ENCODE measurements around the gene ANKS1B.
"Not testable (repeated sequence)": the region's sequence is repeated elsewhere in the genome, so short reads cannot be mapped to it uniquely, and the experiment has no call there.

Gene ANKS1B

DNA sequence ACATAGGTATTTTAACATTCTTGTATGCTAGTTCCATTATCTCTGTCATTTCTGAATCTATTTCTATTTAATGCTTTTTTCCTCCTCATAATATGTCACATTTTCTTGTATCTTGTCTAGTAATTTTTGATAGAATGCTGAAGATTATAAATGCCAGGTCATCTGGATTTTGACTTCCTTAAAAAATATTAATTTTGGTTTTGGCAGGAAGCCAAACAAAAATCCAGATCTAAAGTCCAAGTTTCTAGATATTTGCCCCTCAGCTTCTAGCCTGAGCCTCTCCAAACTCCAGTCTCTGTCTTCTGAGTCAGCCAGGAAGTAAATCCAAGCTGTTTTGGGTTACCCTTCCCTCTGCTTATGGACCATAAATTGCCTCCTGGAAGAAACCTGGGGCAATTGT lies 1004.2 kb downstream of the ANKS1B start:
- no peak for DNase-seq

DNA sequence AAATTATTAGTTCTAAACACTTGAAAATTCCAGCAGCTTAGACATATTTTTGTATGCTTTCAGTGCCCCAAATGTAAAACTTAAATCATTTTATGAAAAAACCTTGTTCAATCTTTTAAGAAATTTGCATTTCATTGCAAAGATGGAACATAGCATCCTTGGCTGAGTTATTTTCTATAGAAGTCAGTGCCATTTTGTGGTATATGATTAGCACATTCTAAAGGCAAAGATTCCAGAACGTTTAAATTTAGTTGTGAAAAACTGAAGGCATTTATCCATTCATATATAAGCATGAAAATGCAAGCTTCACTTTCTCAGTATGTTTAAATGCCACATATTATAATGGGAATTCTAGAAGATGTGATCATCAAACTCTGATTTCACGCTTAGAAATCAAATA lies 1007.5 kb downstream of the ANKS1B start:
- no peak for DNase-seq

DNA sequence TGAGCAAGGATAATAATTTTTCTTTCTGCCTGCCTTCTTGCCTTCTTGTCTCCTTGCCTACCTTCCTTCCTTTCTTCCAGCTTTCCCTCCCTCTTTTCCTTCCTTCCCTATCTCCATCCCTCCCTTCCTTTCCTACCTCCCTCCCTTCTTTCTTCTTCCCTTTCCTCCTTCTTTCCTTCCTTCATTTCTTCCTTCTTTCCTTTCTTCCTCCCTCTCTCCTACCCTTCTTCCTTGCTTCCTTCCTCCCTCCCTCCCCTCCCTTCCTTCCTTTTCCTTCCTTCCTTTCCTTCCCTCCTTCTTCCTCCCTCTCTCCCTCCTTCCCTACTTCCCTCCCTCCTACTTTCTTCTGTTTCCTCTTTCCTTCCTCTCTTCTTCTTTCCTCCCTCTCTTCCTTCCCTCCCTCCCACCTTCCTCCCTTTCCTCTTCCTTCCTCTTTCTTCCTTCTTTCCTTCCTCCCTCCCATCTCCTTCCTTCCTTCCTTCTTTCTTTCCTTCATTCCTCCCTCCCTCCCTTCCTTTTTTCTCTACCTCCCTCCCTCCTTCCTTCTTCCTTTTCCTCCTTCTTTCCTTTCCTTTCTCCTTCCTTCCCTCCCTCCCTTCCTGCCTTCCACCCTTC lies 1009.9 kb downstream of the ANKS1B start:
- DNase-seq = no peak

DNA sequence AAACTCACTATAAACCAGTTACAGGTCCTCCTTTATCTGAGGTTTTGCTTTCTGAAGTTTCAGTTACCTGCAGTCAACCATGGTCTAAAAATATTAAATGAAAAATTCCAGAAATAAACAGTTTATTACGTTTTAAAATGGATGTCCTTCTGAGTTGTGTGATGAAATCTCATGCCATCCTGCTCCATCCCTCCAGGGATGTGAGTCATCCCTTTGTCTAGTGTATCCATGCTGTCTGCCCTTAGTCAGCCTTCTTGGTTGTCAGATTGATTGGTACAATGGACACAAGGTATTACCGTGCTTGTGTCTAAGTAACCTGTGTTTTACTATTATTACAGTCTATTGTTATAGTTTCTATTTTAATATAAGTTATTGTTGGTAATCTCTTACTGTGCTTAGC lies 1011.3 kb downstream of the ANKS1B start:
- no peak for DNase-seq

DNA sequence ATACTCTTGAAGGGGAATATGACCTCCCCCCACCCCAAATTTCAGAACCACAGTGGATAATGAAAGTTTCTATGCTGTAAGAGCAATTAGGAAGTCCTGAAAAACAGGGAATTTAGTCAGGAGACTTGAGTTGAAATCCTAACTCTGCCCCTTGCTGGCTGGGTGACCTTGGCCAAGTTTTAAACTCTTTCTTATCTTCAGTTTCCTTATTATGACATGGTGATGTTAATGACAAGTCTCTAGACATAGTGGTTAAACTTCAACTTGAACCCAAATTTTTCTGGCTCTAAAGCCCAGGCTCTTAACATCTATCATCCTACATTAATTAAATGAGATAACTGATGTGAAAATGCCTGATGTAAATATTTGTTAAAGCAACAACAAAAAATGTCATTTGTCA lies 1013.8 kb downstream of the ANKS1B start:
- DNase-seq = no peak

DNA sequence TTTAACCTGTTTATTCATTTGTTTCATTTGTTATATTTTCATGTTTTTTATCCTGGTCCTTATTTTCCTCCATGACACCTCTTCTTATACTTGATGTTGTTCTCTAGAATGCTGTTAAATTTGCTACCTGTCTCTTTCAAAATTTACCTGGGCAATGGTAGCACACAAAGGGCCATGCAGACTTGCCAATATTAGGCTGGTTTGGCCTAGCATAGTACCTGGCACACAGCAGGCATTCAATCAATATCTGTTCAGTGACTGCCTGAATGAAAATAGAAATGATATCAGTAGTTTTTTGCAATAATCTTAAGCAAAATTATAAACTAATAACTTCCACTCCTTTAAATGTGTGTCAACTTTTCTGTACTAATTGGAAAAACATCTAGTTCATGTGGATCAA lies 1014.5 kb downstream of the ANKS1B start:
- no peak for DNase-seq

DNA sequence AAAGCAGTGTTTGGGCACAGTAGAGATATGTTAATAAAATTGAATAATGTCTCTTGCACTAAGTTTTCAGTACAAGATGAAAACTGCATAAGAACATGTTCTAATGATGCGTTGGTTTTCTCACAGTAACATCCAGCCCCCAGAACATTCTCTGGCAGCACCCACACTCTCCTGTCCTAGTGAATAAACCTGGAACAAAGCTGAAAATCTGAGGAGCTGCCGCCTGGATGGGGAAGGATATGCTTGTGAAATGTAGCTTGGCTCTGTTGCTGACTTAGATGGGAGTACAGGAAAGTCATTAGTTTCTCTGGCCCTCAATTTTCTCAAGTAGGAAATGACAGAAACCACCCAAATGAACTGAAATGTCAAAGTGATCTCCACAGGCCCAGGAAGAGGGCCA lies 1015.8 kb downstream of the ANKS1B start:
- no peak for DNase-seq

DNA sequence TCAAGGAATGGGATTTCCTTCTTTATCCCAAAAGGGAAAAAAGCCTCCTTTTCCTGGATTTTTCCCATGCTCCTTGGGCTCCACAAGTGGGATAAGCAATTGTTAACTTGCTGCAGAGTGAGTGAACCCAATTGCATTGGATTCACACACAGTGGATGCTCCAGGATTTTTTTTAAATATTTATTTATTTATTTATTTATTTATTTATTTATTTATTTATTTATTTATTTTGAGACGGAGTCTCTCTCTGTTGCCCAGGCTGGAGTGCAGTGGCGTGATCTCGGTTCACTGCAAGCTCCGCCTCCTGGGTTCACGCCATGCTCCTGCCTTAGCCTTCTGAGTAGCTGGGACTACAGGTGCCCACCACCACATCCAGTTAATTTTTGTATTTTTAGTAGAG lies 1027.6 kb downstream of the ANKS1B start:
- DNase-seq = not testable (repeated sequence)

DNA sequence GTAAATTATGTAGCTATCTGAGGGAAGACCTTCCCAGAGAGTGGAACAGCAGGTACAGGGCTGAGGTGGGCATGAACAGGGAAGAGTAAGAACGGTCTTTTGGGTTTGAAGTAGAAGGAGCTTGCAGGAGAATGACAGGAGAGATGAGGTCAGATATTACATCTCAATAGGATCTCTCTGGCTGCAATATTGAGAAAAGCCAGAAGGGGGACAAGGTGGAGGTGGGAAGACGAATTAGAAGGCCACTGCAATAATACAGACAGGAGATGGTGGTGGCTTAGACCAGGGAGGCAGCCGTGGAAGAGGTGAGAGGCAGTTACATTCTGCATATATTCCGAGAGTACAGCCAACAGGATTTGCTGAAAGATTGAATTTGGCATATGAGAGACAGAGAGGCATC lies 1029.5 kb downstream of the ANKS1B start:
- no peak for DNase-seq

DNA sequence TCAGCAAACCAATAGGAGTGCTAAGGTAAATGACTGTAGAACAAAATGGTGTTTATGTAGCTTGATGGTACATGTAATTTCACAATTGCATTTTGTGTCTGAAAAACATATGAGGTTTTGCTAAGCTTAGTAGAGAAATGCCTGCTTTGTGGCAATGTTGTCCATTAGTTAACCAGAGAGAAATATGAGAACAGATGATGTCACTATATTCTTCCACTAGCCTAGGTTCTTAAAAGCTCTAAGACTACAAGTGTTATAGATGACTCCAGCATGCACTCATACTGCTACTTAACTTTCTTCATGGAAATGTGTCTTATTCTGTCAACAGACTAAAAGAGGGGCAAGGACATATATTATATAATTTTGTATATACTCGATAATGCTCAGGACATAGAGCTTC lies 1030.2 kb downstream of the ANKS1B start:
- DNase-seq = no peak

DNA sequence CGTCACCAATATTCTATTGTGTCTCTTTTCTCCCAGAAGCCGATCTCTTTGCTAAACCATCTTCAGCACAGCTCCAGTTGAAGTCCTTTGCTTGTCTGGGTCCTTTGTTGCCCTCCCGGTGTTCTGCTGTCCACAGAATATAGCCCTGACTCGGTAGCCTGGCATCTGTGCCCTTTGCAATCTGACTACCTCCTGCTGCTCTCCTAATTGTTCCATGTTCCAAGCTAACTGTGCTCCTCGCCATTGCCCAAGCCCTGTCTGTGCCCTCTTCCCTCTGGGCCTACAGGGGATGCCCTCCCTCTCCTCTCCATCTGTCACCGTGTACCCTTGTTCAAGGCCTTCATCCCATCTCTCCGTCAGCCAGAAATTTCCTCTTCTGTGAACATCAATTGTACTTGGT lies 1033.3 kb downstream of the ANKS1B start:
- no peak for DNase-seq

DNA sequence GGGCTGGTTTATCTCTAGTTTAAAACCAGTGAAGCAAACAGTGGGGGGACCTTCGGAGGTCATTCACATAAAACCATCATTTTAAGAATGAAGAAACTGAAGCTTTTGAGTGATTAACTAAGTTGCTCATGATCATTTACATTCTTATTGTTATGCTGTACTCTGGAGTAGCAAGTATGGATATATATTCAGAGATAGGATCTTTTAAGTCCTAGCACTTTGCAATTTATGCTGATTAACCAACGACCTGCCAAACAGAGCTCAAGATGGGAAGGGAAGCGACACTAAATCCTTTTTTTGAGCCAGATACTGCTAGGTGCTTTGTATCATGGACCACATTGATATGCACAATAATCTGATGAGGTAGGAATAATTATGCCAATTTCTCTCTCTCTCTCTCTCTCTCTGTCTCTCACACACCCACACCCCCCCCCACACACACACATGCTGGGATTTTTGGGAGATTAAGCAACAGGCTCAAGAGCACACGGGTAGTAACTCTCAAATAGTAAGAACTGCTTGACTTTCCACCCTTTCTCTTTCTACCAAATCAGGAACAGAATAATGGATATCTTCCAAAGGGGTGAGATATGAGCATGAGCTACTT lies 1036.3 kb downstream of the ANKS1B start:
- no peak for DNase-seq

DNA sequence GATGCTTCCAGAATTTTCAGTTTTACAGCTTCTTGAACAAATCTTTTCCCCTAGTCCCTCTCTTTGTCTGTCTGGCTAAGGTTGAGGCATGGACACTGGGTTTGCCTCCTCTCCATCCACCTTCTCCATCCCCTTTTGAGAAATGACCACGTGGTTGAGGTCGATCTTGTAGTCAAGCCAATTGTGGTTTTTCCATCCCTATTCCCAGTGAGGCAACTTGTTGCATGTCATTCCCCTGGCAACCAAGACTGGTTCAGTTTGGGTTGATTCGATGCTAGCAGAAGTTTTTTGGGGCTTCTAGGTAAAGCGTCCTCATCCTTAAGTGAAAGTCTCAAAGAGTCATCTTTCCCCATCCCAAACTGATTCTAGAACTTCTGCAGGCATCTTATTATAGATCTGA lies 1038.9 kb downstream of the ANKS1B start:
- DNase-seq = no peak

DNA sequence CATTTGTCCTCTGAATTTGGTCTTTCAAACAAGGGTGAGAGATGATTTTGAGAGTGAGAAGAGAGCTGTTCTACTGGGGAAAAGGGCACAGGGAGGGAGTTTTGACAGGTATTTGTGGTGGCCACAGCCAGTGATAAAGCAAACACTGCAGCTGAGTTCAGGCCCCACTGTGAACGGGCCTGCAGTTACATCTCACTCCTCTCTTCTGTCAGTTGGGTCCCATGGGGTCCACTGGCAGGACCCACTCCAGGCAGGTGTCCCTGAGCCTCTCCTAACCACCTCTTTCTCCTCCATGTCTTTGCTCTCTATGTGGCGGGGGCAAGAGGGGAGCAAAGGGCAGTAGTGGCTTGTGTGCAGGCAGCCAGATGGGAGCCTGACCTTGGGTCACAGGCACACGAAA lies 1044.8 kb downstream of the ANKS1B start:
- no peak for DNase-seq

DNA sequence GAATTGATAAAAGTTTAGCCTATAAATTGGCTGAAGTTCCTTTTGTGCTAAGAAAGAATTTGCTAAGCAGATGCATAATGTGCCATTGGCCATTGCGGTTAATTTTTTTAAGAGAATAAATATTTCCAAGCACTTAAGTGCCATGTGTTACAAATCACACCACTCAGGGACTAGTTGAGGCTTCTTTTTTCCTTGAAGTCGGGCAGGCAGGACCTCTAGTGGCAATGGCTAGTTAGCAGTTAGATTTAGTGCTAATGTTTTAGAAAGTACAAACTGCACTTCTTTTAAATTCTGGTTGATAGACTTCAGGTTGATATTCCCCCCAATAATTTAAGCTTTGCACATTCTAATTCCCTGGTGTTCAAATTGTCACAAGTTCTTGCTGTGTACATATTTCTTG lies 1045.4 kb downstream of the ANKS1B start:
- no peak for DNase-seq

DNA sequence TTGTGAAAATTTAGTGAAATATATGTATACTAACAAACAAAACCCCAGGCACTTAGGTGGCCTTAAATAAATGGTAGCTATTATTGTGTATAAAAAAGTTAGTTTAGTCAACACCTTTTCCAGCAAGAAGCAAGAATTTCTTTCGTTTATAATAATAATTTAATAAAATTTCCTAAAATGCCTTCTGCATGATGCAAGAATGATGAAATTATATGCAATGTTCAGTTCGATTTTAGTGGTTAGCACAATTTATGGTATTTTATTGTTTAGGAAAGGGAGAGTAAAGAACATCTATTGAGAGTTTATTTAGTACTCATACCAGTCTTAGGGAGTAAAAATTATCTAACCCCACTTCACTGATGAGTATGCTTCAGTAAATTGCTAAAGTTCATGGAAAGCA lies 1048.9 kb downstream of the ANKS1B start:
- no peak for DNase-seq

DNA sequence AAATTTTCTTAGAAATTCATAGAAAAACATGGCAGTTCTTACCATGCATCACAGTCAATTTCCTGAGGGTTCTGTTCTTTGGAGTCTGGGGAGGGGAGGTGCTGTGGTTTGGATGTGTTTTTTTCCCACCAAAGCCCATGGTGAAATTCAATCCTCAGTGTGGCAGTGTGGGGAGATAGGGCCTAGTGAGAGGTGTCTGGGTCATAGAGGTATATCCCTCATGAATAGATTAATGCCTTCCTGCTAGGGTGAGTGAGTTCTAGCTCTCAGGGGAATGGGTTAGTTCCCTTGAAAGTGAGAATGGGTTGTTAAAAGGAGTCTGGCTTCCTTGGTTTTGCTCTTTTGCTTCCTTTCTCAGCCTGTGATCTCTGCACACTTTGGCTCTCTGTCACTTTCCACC lies 1061.9 kb downstream of the ANKS1B start:
- no peak for DNase-seq

DNA sequence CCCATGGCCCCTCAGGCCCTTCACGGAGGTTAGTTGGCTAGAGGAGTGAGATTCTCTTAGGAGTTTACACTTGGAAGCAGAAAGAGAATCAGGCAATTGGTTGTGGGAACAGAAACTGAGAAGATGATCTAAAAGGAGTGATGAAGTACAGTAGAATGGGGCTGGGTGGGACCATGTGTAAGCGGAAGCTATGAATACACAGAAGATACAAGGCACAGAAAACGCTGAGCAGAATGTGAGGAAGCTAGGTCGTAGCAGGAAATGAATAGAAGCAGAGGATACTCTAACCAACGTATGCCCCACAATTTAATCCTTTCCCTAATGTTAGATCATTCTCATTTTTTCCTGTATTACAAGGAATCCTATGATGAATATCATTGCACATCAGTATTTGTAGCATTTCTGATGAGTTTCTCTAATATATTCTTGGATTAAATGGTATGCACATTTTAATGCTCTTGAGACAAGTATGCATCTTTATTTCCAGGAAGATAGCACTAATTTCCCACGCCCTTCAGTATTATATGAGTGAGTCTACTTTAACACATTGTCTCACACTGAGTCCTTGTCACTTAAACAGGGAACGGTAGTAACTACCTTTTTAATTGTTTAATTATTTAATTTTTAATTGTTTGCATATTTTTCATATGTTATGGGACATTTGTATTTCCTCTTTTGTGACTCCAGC lies 1066.4 kb downstream of the ANKS1B start:
- peak; percentile 22 for DNase-seq

DNA sequence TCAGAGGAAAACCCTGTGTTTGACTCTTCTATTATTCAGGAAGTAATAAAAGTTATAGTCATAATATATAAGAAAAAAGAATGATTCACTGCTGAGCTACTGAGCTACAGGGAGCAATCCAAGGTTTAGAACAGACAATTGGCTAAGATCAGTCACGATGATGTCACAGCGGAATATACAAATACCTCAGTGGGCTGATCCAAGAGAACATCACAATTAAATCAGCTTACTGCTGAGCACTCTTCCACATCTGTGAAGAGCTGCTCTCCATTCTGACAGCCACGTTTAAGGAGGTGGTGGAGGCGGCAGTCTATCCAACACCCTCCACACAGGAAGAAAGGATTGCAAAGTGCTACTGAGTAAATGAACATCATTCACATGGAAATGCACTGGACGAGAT lies 1068.6 kb downstream of the ANKS1B start:
- DNase-seq = no peak

DNA sequence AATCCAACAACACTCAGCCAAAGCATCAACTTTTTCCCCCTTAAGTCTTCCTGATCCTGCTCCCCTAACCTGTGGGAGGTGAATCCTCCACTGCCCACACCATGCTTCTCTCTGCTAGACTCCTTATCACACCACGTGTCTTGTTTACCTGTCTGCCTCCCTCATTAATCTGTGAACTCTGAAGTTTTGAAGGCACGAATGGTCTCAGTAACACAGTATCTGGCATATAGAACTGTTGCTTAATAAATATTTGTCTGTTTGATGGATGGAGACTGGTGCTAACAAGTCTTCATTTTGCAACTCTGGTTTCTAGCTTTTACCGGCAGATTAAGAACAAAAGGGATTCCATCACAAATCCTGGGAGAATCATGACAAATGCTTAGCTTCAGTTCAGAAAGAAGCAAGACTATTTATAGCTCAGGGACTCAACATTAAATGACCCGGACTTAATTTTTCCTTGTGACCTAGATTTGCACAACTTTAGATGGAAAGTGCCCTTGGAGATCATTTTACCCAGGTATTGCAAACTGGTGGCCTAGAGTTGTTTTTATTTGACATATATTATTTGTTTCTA lies 1072.2 kb downstream of the ANKS1B start:
- DNase-seq = no peak

DNA sequence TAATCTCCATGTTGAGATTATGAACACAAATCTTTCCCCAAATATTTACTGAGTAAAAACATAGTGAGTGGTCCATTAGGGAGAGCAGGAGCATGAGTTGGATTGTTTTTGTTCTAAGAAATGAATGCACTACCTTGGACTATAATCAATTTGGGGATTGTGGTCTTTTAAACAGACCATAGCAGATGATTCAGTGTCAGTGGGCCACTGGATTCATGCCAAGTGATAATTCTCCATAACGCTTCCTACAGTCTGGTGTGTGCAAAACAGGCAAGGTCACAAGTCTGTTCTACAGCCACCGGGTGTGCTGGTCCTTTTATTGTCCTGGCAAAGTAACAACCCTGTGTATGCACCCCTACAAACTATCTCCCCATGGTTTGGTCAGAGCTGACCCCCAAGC lies 1073.3 kb downstream of the ANKS1B start:
- DNase-seq = no peak

DNA sequence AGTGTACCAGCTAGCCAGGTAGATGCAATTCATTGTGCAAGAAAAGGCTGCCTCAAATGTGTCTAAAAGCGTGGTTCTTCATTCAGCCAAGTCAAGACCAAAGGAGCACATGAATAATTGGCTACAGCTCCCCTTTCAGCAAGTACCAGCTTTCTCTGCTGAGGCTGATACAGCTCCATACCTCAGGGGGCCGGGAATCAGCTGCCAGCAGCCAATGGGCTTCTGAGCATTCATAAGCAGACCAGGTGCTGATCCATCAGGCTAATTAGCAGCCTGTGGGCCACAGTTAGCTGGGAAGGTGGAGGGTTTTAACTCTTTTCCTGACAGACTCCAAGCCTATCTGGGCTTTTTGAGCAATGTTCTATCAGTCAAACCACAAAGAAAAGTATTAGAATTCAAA lies 1075.0 kb downstream of the ANKS1B start:
- no peak for DNase-seq

DNA sequence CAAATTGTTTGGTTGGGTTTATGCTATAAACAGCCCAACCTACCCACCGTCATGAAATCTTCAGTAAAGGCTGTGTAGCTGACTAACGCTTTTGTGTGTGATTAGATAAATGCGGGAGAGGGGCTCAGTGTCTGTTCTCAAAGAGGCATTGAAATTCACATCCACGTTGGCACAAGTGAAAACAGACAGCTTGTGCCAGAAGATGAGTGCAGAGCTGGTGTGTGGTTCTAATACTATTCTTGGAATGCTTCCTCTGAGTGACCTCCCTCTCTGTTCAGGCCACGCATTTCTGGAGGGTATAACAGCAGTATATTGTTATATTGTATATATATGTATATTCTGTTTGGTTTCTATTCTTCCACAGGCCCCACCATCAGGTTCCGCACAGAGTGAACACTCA lies 1075.9 kb downstream of the ANKS1B start:
- no peak for DNase-seq

DNA sequence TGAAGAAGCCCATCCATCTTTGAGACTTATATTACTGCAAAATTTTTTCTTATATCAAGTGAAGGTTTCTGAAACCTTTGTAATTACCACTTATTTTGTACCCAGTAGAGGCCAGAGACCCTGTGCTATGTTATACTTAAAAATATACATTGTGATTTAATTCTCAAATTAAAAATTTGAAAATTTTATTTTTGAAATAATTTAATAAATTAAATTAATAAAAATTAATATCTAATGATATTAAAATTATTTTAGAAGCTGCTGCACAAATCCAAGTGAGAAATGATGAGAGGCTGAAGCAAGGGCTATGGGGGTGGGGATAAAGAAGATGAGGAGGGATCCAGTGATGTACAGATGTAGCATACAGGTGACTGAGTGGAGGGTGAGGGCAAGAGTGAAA lies 1080.9 kb downstream of the ANKS1B start:
- DNase-seq = no peak

Data from MV-4-11 (cell line).